ENCODE data around the gene DENND2A. TPM values are rescaled to one million over a fixed set of nuclear protein-coding genes. Genes with fewer than 3 reads are reported as not detected.

Gene DENND2A
- total and polyA plus RNA-seq, 7 experiments from 2014 or later: not detected

DNA sequence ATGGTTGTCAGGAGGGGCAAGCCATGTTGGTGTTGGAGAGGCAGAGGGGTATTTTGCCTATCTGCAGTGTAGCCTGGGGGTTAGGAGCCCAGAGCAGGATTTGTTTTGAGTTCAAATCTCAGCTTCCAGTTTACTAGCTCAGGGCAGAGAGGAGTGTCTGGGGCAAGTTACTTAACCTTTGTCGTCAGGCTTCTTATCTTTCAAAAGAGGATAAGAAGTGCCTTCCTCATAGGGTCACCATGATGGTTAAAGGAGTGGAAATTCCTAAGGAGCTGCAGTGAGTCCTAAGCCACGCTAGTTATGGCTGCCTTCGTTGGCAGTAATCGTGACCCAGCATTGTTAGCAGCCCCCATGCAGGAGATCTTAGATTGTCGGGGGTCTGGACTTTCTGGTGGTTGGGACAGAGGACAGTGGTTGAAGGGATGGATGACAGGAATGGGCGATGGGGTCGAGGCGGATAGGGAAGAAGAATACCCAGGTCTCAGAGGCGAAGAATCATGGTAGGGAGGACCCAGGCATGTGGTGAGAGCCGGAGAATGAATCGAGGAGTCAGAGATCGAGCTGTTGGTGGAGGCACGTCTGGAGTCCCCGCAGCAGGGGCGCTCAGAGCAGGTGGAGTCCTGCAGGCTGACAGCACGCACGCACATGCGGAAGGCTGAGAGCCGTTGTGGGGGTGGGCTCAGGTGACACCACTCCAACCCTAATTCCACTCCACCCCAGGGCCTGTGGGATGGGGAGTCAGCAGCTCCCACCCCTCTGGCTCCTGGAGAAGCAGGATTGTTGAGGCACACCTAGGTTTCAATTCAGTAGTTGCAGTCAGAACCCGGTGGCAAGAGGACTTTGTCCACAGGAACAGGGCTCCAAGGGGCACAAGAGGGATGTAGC, 43.7 kb upstream of the DENND2A start:
- no peaks in the 10 kb centered on the region for H3K27me3 Mint-ChIP-seq
- H3K4me1 Mint-ChIP-seq: peaks cover 0 to 4% (median 0%) of the 10 kb centered on the region in 7 donors
- H3K36me3 Mint-ChIP-seq: peaks cover 10 to 44% (median 21%) of the 10 kb centered on the region in 5 donors
- ChIA-PET POLR2A (no interaction called here), CTCF (no interaction called here)
- peak overlapping the region in 3 of 9 donors; percentile 4 to 69 (median 63) for H3K27ac Mint-ChIP-seq
- Histone ChIP-seq H3K27ac (ENCODE audit: low read depth, low read length) (no peak overlapping the region), H3K4me1 (ENCODE audit: control insufficient read depth in 2 of 2, insufficient read depth in 2 of 2, low read length in 2 of 2) (no peaks in the 10 kb centered on the region), H3K4me3 (ENCODE audit: low read length) (no peak overlapping the region), H3K27me3 (ENCODE audit: control insufficient read depth in 2 of 2, insufficient read depth in 2 of 2, low read length in 2 of 2) (no peaks in the 10 kb centered on the region), H3K36me3 (ENCODE audit: control insufficient read depth in 2 of 3, insufficient read depth in 3 of 3, low read length in 3 of 3) (peaks cover 0 to 66% (median 6%) of the 10 kb centered on the region in 3 experiments), H3K9me3 (ENCODE audit: control insufficient read depth in 2 of 3, low read length in 3 of 3) (no peaks in the 10 kb centered on the region)
- intact Hi-C loops (cut with micrococcal nuclease): no loop called here
- peak; percentile 16 for ATAC-seq
- H3K9me3 Mint-ChIP-seq: no peaks in the 10 kb centered on the region
- DNase-seq: no peak
- H3K4me3 Mint-ChIP-seq: peak overlapping the region in 1 of 10 donors; percentile 26

DNA sequence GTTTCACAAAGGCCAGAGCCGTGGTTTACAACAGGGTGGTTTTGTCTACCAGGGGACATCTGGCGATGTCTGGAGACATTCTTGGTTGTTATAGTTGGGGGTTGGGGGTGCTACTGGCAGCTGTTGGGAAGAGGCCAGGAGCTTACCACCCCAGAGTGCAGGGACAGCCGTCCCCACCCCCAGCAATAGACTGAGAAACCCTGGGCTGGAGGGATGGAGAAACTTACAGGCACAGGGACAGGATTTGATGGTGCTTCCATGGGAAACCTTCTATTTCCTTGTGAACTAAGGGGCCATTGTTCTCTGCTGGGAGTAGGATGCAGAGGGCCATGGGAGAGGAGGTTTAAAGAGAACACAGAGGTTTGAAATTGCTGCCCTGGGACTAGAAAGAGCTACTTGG, 43.0 kb upstream of the DENND2A start:
- H3K4me3 ChIP-seq (ENCODE audit: low read length): no peak overlapping the region
- Mint-ChIP-seq H3K36me3 (peaks cover 14 to 48% (median 26%) of the 10 kb centered on the region in 5 donors), H3K4me3 (peak overlapping the region in 1 of 10 donors; percentile 26), H3K9me3 (no peaks in the 10 kb centered on the region), H3K27ac (no peak overlapping the region), H3K27me3 (no peaks in the 10 kb centered on the region), H3K4me1 (peaks cover 0 to 4% (median 0%) of the 10 kb centered on the region in 7 donors)
- CTCF ChIA-PET: no interaction called here
- no peaks in the 10 kb centered on the region for H3K27me3 ChIP-seq (ENCODE audit: control insufficient read depth in 2 of 2, insufficient read depth in 2 of 2, low read length in 2 of 2)
- peaks cover 0 to 71% (median 6%) of the 10 kb centered on the region in 3 experiments for H3K36me3 ChIP-seq (ENCODE audit: control insufficient read depth in 2 of 3, insufficient read depth in 3 of 3, low read length in 3 of 3)
- no peak for ATAC-seq
- no peak overlapping the region for H3K27ac ChIP-seq (ENCODE audit: low read depth, low read length)
- POLR2A ChIA-PET: no interaction called here
- H3K9me3 ChIP-seq (ENCODE audit: control insufficient read depth in 2 of 3, low read length in 3 of 3): no peaks in the 10 kb centered on the region
- no peak for DNase-seq
- intact Hi-C loops (cut with micrococcal nuclease): no loop called here
- H3K4me1 ChIP-seq (ENCODE audit: control insufficient read depth in 2 of 2, insufficient read depth in 2 of 2, low read length in 2 of 2): no peaks in the 10 kb centered on the region

GRCh38 chr7:140681766-140682165, 41.2 kb upstream of the DENND2A start:
- Histone ChIP-seq H3K4me3 (ENCODE audit: low read length) (no peak overlapping the region), H3K27me3 (ENCODE audit: control insufficient read depth in 2 of 2, insufficient read depth in 2 of 2, low read length in 2 of 2) (no peaks in the 10 kb centered on the region), H3K9me3 (ENCODE audit: control insufficient read depth in 2 of 3, low read length in 3 of 3) (no peaks in the 10 kb centered on the region), H3K4me1 (ENCODE audit: control insufficient read depth in 2 of 2, insufficient read depth in 2 of 2, low read length in 2 of 2) (no peaks in the 10 kb centered on the region), H3K36me3 (ENCODE audit: control insufficient read depth in 2 of 3, insufficient read depth in 3 of 3, low read length in 3 of 3) (peaks cover 0 to 73% (median 6%) of the 10 kb centered on the region in 3 experiments), H3K27ac (ENCODE audit: low read depth, low read length) (no peak overlapping the region)
- Mint-ChIP-seq H3K27ac (no peak overlapping the region), H3K27me3 (no peaks in the 10 kb centered on the region), H3K4me3 (no peak overlapping the region), H3K9me3 (no peaks in the 10 kb centered on the region), H3K4me1 (peaks cover 0 to 12% (median 9%) of the 10 kb centered on the region in 7 donors), H3K36me3 (peaks cover 14 to 55% (median 29%) of the 10 kb centered on the region in 5 donors)
- ATAC-seq (no peak), DNase-seq (no peak)
- intact Hi-C loops (cut with micrococcal nuclease): no loop called here
- ChIA-PET CTCF (no interaction called here), POLR2A (interaction anchor here (0.6 to 1.5 kb wide), 2 partner anchors 7 to 14 kb away, joined by 3 read pairs; no protein-coding TSS in a partner anchor)

- Histone ChIP-seq H3K4me3 (ENCODE audit: low read length) (no peak overlapping the region), H3K27ac (ENCODE audit: low read depth, low read length) (no peak overlapping the region), H3K4me1 (ENCODE audit: control insufficient read depth in 2 of 2, insufficient read depth in 2 of 2, low read length in 2 of 2) (no peaks in the 10 kb centered on the region), H3K27me3 (ENCODE audit: control insufficient read depth in 2 of 2, insufficient read depth in 2 of 2, low read length in 2 of 2) (no peaks in the 10 kb centered on the region), H3K36me3 (ENCODE audit: control insufficient read depth in 2 of 3, insufficient read depth in 3 of 3, low read length in 3 of 3) (peaks cover 0 to 77% (median 6%) of the 10 kb centered on the region in 3 experiments), H3K9me3 (ENCODE audit: control insufficient read depth in 2 of 3, low read length in 3 of 3) (no peaks in the 10 kb centered on the region)
- Mint-ChIP-seq H3K4me3 (no peak overlapping the region), H3K4me1 (peaks cover 6 to 19% (median 13%) of the 10 kb centered on the region in 7 donors), H3K36me3 (peaks cover 14 to 54% (median 29%) of the 10 kb centered on the region in 5 donors), H3K27me3 (no peaks in the 10 kb centered on the region), H3K27ac (peak overlapping the region in 1 of 9 donors; percentile 53), H3K9me3 (no peaks in the 10 kb centered on the region)
- ChIA-PET CTCF (no interaction called here), POLR2A (interaction anchor here (0.6 kb wide), 2 partner anchors 15 to 331 kb away, joined by 3 read pairs; no protein-coding TSS in a partner anchor)
- intact Hi-C loops (cut with micrococcal nuclease): no loop called here
- no peak for ATAC-seq
- DNase-seq: no peak
Measured at GRCh38 chr7:140680886-140681285, 40.3 kb upstream of the DENND2A start.

DNA sequence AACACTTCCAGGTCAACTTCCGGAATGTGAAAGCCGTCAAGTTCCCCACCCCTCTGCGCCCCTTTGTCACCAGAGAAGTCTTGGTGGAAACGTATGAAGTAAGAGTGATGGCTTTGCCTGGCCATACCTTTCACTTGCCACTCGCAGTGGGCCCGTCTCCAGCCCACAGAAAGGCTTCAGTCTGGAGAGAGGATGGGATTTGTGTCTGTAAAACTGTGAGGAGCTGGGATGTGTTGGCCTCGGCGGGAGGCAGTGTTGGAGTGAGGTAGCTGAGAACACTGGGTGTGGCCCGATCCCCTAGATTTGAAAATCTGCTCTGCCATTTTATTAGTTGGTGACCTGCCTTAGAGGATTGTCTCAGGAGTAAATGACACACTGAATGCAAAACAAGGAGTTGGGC, 38.6 kb upstream of the DENND2A start:
- H3K4me3 ChIP-seq (ENCODE audit: low read length): no peak overlapping the region
- intact Hi-C loops (cut with micrococcal nuclease): loop anchor here in 1 of 2 donors (10.0 kb wide), 1 partner anchor 614 kb away; the partner anchor contains the start of gene PARP12
- Mint-ChIP-seq H3K27ac (peak overlapping the region in 1 of 9 donors; percentile 51), H3K9me3 (no peaks in the 10 kb centered on the region), H3K4me1 (peaks cover 15 to 34% (median 26%) of the 10 kb centered on the region in 7 donors), H3K36me3 (peaks cover 14 to 46% (median 25%) of the 10 kb centered on the region in 5 donors), H3K4me3 (no peak overlapping the region), H3K27me3 (no peaks in the 10 kb centered on the region)
- ChIA-PET POLR2A (interaction anchor here (0.7 kb wide), 1 partner anchor 335 kb away, joined by 3 read pairs; no protein-coding TSS in a partner anchor), CTCF (no interaction called here)
- no peak overlapping the region for H3K27ac ChIP-seq (ENCODE audit: low read depth, low read length)
- ATAC-seq: no peak
- DNase-seq: no peak
- H3K27me3 ChIP-seq (ENCODE audit: control insufficient read depth in 2 of 2, insufficient read depth in 2 of 2, low read length in 2 of 2): no peaks in the 10 kb centered on the region
- H3K9me3 ChIP-seq (ENCODE audit: control insufficient read depth in 2 of 3, low read length in 3 of 3): no peaks in the 10 kb centered on the region
- H3K4me1 ChIP-seq (ENCODE audit: control insufficient read depth in 2 of 2, insufficient read depth in 2 of 2, low read length in 2 of 2): peaks cover 3 to 7% of the 10 kb centered on the region in 2 donors
- peaks cover 0 to 63% (median 6%) of the 10 kb centered on the region in 3 experiments for H3K36me3 ChIP-seq (ENCODE audit: control insufficient read depth in 2 of 3, insufficient read depth in 3 of 3, low read length in 3 of 3)

DNA sequence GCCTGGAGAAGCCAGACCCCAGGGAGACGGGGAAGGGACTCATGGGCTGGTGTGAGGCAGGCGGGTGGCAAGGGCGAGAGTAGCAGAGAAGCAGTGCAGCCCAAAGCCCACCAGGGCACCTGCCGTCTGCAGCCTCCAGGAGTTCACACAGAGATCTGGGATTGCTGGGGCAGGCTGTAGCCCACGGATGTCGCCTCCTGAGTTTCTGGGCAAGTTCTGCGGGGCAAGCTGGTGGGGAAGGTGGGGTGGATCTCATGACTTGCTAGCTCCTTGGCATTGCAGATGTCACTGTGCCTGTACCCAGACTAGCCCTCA, 38.2 kb upstream of the DENND2A start:
- no peak overlapping the region for H3K27ac ChIP-seq (ENCODE audit: low read depth, low read length)
- no peaks in the 10 kb centered on the region for H3K27me3 Mint-ChIP-seq
- no peak overlapping the region for H3K4me3 Mint-ChIP-seq
- H3K36me3 Mint-ChIP-seq: peaks cover 12 to 42% (median 22%) of the 10 kb centered on the region in 5 donors
- H3K9me3 ChIP-seq (ENCODE audit: control insufficient read depth in 2 of 3, low read length in 3 of 3): no peaks in the 10 kb centered on the region
- no peak for ATAC-seq
- DNase-seq: no peak
- H3K4me1 Mint-ChIP-seq: peaks cover 15 to 38% (median 29%) of the 10 kb centered on the region in 7 donors
- intact Hi-C loops (cut with micrococcal nuclease): loop anchor here in 1 of 2 donors (10.0 kb wide), 1 partner anchor 614 kb away; the partner anchor contains the start of gene PARP12
- H3K27ac Mint-ChIP-seq: no peak overlapping the region
- no peaks in the 10 kb centered on the region for H3K27me3 ChIP-seq (ENCODE audit: control insufficient read depth in 2 of 2, insufficient read depth in 2 of 2, low read length in 2 of 2)
- H3K9me3 Mint-ChIP-seq: no peaks in the 10 kb centered on the region
- no peak overlapping the region for H3K4me3 ChIP-seq (ENCODE audit: low read length)
- CTCF ChIA-PET: no interaction called here
- H3K4me1 ChIP-seq (ENCODE audit: control insufficient read depth in 2 of 2, insufficient read depth in 2 of 2, low read length in 2 of 2): peaks cover 7 to 11% of the 10 kb centered on the region in 2 donors
- peaks cover 0 to 58% (median 6%) of the 10 kb centered on the region in 3 experiments for H3K36me3 ChIP-seq (ENCODE audit: control insufficient read depth in 2 of 3, insufficient read depth in 3 of 3, low read length in 3 of 3)
- POLR2A ChIA-PET: interaction anchor here (0.7 kb wide), 1 partner anchor 335 kb away, joined by 3 read pairs; no protein-coding TSS in a partner anchor
